Vagina (tissue), 2 donors: Measurements from ENCODE around the gene PLEKHG2. TPM values are rescaled to one million over a fixed set of nuclear protein-coding genes. Genes with fewer than 3 reads are reported as not detected.

ENCODE experiments used
- DNase-seq, 2 donors: peaks; one replicate each; pipeline ENCODE4 v3.0.0-alpha.2; 2017; ENCODE audit errors: extremely low spot score in 2 of 2
- H3K27ac ChIP-seq: fragments of 200-600 bp; sonication (generic); one replicate; pipeline ENCODE4 v1.5.1; 2019
- H3K27me3 ChIP-seq: fragments of 200-600 bp; sonication (generic); one replicate; pipeline ENCODE4 v1.5.1; 2019
- H3K36me3 ChIP-seq, 2 donors: fragments of 200-600 bp; sonication (generic); one replicate each; pipeline ENCODE4 v1.5.1; 2017 to 2019
- H3K4me1 ChIP-seq: fragments of 200-600 bp; sonication (generic); one replicate; pipeline ENCODE4 v1.5.1; 2019
- H3K4me3 ChIP-seq, 2 donors: fragments of 200-600 bp; sonication (generic); 1 replicate in 1 of 2; 2 replicates in 1 of 2; pipeline ENCODE4 v1.5.1; 2016 to 2019
- H3K9me3 ChIP-seq: fragments of 200-600 bp; sonication (generic); one replicate; pipeline ENCODE4 v1.5.1; 2019
- CTCF ChIP-seq, 3 experiments: fragments of 450-650 bp in 2 of 3; fragments of 200-600 bp in 1 of 3; sonication (generic) in 1 of 3; IDR thresholded peaks; one replicate each; pipeline ENCODE4 v1.5.1; 2017 to 2019; ENCODE audit warnings: antibody characterized with exemption in 3 of 3, mild to moderate bottlenecking in 2 of 3, moderate library complexity in 2 of 3
- POLR2A ChIP-seq, 2 donors: fragments of 450-650 bp; IDR thresholded peaks; one replicate each; pipeline ENCODE4 v1.6.1; 2017; ENCODE audit warnings: antibody characterized with exemption in 2 of 2, mild to moderate bottlenecking in 2 of 2, moderate library complexity in 2 of 2
- POLR2AphosphoS5 ChIP-seq, 2 donors: sonication (generic); formaldehyde crosslinking; IDR thresholded peaks; one replicate each; pipeline ENCODE4 v1.9.0; 2017; ENCODE audit warnings: antibody characterized with exemption in 2 of 2, mild to moderate bottlenecking in 2 of 2, low read depth in 1 of 2; ENCODE audit not compliant: insufficient read depth in 1 of 2
- intact Hi-C: fragments of 100-400 bp; cut with DNase I; formaldehyde crosslinking; loops from one replicate; pipeline ENCODE4 v1.15.1; 2023
- total RNA-seq: library from RNA; depleted of rRNA; stranded (reverse); fragments of >200 nt; gene quantifications from one replicate; pipeline ENCODE4 v1.2.3, GENCODE V29; 2016

Gene PLEKHG2
- total RNA-seq, 1 donor from 2014 or later, result 18.9 TPM

- intact Hi-C loops, result loop anchor here (5.0 kb wide), 1 partner anchor 69 kb away; the partner anchor contains the start of gene SAMD4B
- Histone ChIP-seq H3K36me3 (peaks cover 6 to 28% of the 10 kb centered on the region in 2 donors), H3K4me1 (peaks cover 47% of the 10 kb centered on the region), H3K27me3 (no peaks in the 10 kb centered on the region), H3K4me3 (peak overlapping the region; percentile 97 to 98), H3K27ac (peak overlapping the region; percentile 100), H3K9me3 (no peaks in the 10 kb centered on the region)
- TF ChIP-seq CTCF (IDR thresholded peaks at IDR 0.05), result no peak
- TF ChIP-seq POLR2AphosphoS5 (IDR thresholded peaks at IDR 0.05; ENCODE audit: insufficient read depth in 1 of 2, low read depth in 1 of 2), result peak in 1 of 2 donors; percentile 21
- DNase-seq, result peak in 1 of 2 donors; percentile 97
Observed at GRCh38 chr19:39411081-39411831, 1.2 kb upstream of the PLEKHG2 start.

GRCh38 chr19:39411832-39412099, 703 bp upstream of the PLEKHG2 start:
- H3K27ac ChIP-seq, result peak overlapping the region; percentile 100
- no peak for TF ChIP-seq POLR2AphosphoS5 (IDR thresholded peaks at IDR 0.05; ENCODE audit: insufficient read depth in 1 of 2, low read depth in 1 of 2)
- TF ChIP-seq POLR2A (IDR thresholded peaks at IDR 0.05), result no peak
- TF ChIP-seq CTCF (IDR thresholded peaks at IDR 0.05), result peak; percentile 93 to 99 (median 98)
- H3K4me3 ChIP-seq, result peak overlapping the region; percentile 97 to 98
- H3K36me3 ChIP-seq, result peaks cover 6 to 28% of the 10 kb centered on the region in 2 donors
- no peaks in the 10 kb centered on the region for H3K27me3 ChIP-seq
- peaks cover 53% of the 10 kb centered on the region for H3K4me1 ChIP-seq
- intact Hi-C loops, result loop anchor here (5.0 kb wide), 1 partner anchor 69 kb away; the partner anchor contains the start of gene SAMD4B
- H3K9me3 ChIP-seq, result no peaks in the 10 kb centered on the region
- no peak for DNase-seq

DNA sequence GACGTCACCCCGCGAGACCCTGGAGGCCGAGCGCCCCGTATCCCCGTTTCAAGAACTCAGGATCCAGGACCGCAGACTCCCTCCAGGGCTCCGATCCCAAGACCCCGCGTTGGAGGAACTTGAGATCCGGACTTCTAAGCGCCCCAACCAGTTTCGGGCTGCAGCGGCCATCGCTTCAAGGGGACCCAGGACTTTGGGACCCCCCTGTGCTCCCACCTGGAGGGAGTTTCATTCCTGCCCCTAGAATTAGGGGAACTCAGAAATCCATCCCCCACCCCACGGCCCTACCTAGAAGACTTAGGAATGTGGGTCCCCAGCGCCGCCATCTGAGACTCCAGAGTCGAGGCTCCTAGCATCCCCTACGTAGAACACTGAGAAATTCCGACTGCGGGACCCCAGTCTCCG, 400 bp downstream of the PLEKHG2 start:
- peaks cover 6 to 24% of the 10 kb centered on the region in 2 donors for H3K36me3 ChIP-seq
- peak overlapping the region; percentile 100 for H3K27ac ChIP-seq
- peak in 1 of 2 donors; percentile 95 for DNase-seq
- peak overlapping the region; percentile 92 to 97 for H3K4me3 ChIP-seq
- H3K4me1 ChIP-seq, result peaks cover 55% of the 10 kb centered on the region
- H3K9me3 ChIP-seq, result no peaks in the 10 kb centered on the region
- no peaks in the 10 kb centered on the region for H3K27me3 ChIP-seq
- intact Hi-C loops, result loop anchor here (5.0 kb wide), 1 partner anchor 71 kb away; the partner anchor contains the start of gene SAMD4B
- no peak for TF ChIP-seq POLR2A (IDR thresholded peaks at IDR 0.05)
- TF ChIP-seq POLR2AphosphoS5 (IDR thresholded peaks at IDR 0.05; ENCODE audit: insufficient read depth in 1 of 2, low read depth in 1 of 2), result no peak
- no peak for TF ChIP-seq CTCF (IDR thresholded peaks at IDR 0.05)

DNA sequence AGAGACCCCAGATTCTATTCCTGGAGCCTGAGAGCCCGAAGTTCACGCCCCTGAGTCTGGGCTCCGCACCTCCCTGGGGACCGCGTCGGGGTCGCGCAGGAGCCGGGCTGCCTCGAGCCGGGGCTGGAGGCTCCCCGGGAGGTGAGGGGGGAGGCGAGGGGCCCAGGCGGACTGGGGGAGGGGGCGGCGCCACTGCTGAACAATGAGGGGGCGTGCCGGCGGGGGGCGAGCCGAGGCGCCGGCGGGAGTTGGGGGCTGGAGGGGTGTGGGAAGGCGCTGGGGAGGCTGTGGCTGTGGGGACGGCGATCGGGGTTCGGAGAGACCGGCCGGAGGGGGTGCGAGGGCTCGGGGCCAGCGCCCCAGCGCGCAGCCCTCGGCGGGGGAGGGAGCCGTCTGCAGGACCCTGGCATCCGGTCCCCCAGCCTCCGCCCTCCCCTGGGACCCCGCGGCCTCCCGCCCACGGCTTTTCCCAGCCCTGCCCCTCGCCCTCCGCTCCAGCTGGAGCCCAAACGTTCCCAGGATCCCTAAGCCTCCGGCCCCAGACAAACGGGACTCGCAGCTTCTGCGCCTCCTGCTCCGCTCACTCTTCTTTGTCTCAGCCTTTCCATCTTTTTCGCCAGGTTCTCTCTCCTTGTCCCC, 922 bp downstream of the PLEKHG2 start:
- Histone ChIP-seq H3K4me3 (peak overlapping the region; percentile 92 to 97), H3K9me3 (no peaks in the 10 kb centered on the region), H3K27me3 (no peaks in the 10 kb centered on the region), H3K27ac (peak overlapping the region; percentile 100), H3K4me1 (peaks cover 55% of the 10 kb centered on the region), H3K36me3 (peaks cover 3 to 23% of the 10 kb centered on the region in 2 donors)
- no peak for DNase-seq
- TF ChIP-seq CTCF (IDR thresholded peaks at IDR 0.05) (no peak), POLR2A (IDR thresholded peaks at IDR 0.05) (peak in 1 of 2 donors; percentile 20), POLR2AphosphoS5 (IDR thresholded peaks at IDR 0.05; ENCODE audit: insufficient read depth in 1 of 2, low read depth in 1 of 2) (peak in 1 of 2 donors; percentile 4)
- intact Hi-C loops, result loop anchor here (5.0 kb wide), 1 partner anchor 71 kb away; the partner anchor contains the start of gene SAMD4B
